ENCODE results near the gene SLC66A3.

SLC66A3 gene

DNA sequence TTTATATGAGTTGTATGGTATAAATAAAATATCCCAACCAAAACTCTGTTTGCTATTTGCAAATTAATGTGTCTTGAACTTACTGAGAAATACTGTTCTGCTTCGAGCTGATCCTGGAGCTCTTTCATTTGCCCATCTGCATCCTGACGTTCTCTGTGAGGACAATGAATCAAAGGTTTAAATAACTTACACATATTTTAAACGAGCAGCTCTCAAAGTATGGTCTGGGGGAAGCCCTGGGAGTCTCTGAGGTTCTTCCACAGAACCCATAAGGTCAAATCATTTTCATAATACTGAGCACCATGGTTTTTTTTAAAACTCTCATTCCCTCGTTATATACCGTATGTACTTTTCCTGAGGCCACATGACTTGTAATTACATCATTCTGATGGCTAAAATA lies 46.7 kb downstream of the SLC66A3 start:
- TF ChIP-seq CTCF (IDR thresholded peaks at IDR 0.05; ENCODE audit: insufficient read depth, low read length, missing control alignments): no peak
- POLR2A ChIA-PET: no interaction called here

DNA sequence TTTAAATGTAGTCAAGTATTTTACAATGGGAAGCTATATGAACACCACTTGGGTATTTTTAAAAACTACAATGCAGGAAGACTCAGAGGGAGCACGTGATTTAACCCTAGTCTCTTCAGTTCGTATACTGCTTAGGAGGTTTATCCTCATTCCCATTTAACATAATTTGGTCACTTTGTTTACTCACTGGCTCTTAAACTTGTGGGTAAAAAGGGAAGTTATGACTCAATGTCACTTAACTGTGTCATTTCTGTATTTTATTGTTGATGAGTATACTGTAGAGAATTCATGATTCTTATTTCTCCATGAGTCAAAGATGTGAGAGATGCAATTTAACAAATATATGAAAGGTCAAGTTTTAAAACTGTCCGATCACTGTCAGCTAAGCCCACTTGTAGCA lies 48.2 kb downstream of the SLC66A3 start:
- no peak for DNase-seq (ENCODE audit: low read depth, low spot score)

More for the DNA sequence above, 46.7 kb downstream of the SLC66A3 start:
- no peak overlapping the region for H3K4me3 ChIP-seq (ENCODE audit: low read depth, low read length)
- CTCF ChIA-PET: interaction anchor here (0.7 to 3.9 kb wide), 6 partner anchors 10 to 70 kb away, joined by 3 to 29 read pairs (median 4); a partner anchor contains a TSS
- no peak for DNase-seq (ENCODE audit: low read depth, low spot score)

GRCh38 chr2:11208083-11208482 lies 52.8 kb downstream of the SLC66A3 start:
- CTCF ChIA-PET: interaction anchor here (0.8 to 2.3 kb wide), 7 partner anchors 10 to 239 kb away, joined by 3 to 7 read pairs (median 3); a partner anchor contains a TSS
- POLR2A ChIA-PET: no interaction called here

More for the DNA sequence above, 48.2 kb downstream of the SLC66A3 start:
- POLR2A ChIA-PET: no interaction called here
- H3K4me3 ChIP-seq (ENCODE audit: low read depth, low read length): no peak overlapping the region
- CTCF ChIA-PET: interaction anchor here (1.1 to 2.0 kb wide), 5 partner anchors 9 to 74 kb away, joined by 3 to 12 read pairs (median 3); a partner anchor contains a TSS
- TF ChIP-seq CTCF (IDR thresholded peaks at IDR 0.05; ENCODE audit: insufficient read depth, low read length, missing control alignments): no peak

GRCh38 chr2:11212645-11213044 lies 57.4 kb downstream of the SLC66A3 start:
- POLR2A ChIA-PET: no interaction called here
- DNase-seq (ENCODE audit: low read depth, low spot score): no peak
- H3K4me3 ChIP-seq (ENCODE audit: low read depth, low read length): no peak overlapping the region
- CTCF ChIA-PET: interaction anchor here (0.8 to 4.2 kb wide), 4 partner anchors 10 to 80 kb away, joined by 3 to 20 read pairs (median 3); a partner anchor contains a TSS
- TF ChIP-seq CTCF (IDR thresholded peaks at IDR 0.05; ENCODE audit: insufficient read depth, low read length, missing control alignments): no peak

More at GRCh38 chr2:11208083-11208482, 52.8 kb downstream of the SLC66A3 start:
- no peak for TF ChIP-seq CTCF (IDR thresholded peaks at IDR 0.05; ENCODE audit: insufficient read depth, low read length, missing control alignments)
- no peak for DNase-seq (ENCODE audit: low read depth, low spot score)
- H3K4me3 ChIP-seq (ENCODE audit: low read depth, low read length): no peak overlapping the region

- H3K4me3 ChIP-seq (ENCODE audit: low read depth, low read length): no peak overlapping the region
- ChIA-PET CTCF (interaction anchor here (0.9 to 4.2 kb wide), 2 partner anchors 15 to 81 kb away, joined by 3 to 20 read pairs; a partner anchor contains a TSS), POLR2A (no interaction called here)
- DNase-seq (ENCODE audit: low read depth, low spot score): no peak
- no peak for TF ChIP-seq CTCF (IDR thresholded peaks at IDR 0.05; ENCODE audit: insufficient read depth, low read length, missing control alignments)
Measured at GRCh38 chr2:11213090-11213638, 57.9 kb downstream of the SLC66A3 start.

DNA sequence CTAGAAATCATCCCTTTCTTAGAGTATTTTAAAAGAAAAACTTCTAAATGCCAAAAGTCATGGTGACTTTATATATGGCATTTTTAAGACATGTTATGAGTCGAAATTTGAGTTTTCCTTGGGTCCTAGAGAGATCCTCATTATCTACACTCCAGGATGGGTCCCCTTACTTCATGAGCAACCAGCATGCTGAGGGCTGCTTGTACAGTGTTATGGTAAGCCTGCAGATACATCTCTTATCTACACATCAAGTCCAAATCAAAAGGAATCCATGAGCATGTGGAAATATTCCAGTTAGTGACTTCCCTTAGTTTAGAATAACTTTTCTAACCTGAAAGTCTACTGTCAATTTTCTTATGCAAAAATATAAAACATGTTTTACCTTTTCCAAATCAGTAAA lies 58.7 kb downstream of the SLC66A3 start:
- H3K4me3 ChIP-seq (ENCODE audit: low read depth, low read length): no peak overlapping the region
- POLR2A ChIA-PET: no interaction called here
- no peak for TF ChIP-seq CTCF (IDR thresholded peaks at IDR 0.05; ENCODE audit: insufficient read depth, low read length, missing control alignments)
- no peak for DNase-seq (ENCODE audit: low read depth, low spot score)
- CTCF ChIA-PET: interaction anchor here (1.3 to 4.2 kb wide), 2 partner anchors 21 to 82 kb away, joined by 5 to 20 read pairs; a partner anchor contains a TSS

Measured in AG04449 (cell line).